NOMO-1 (cell line): ENCODE data around the gene SLC39A11.
"Not testable (repeated sequence)": the region's sequence is repeated elsewhere in the genome, so short reads cannot be mapped to it uniquely, and the experiment has no call there.

Experiments
- DNase-seq, 2 experiments: peaks; one replicate each; lab custom pipeline; 2025; ENCODE audit not compliant: unreplicated experiment in 2 of 2; lab: John Stamatoyannopoulos, UW

Gene SLC39A11

GRCh38 chr17:72852277-72852938, 240.1 kb downstream of the SLC39A11 start:
- no peak for DNase-seq

GRCh38 chr17:72850410-72851118, 241.9 kb downstream of the SLC39A11 start:
- no peak for DNase-seq

- DNase-seq: no peak
These were observed 246.1 kb downstream of the SLC39A11 start for GRCh38 chr17:72846399-72846798.

- DNase-seq: no peak
These were observed 248.9 kb downstream of the SLC39A11 start for GRCh38 chr17:72843591-72843990.

DNA sequence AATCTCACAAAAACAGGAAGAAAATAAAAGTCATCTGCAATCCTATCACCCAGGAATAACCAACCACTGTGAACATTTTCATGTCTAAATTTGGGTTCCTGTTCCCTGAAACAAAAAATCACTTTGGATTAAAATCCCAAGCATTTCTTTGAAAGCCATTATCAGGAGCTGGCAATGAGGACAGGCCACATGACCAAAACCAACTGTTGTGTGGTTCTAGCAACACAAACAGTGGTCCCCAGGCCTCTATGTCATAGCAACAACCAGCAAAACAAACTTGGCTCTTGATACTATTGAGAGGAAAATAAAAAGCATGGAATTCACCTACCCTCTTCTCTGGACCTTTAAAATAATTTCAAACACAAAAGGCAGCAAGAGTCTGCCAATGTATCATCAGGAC, 252.5 kb downstream of the SLC39A11 start:
- no peak for DNase-seq

DNA sequence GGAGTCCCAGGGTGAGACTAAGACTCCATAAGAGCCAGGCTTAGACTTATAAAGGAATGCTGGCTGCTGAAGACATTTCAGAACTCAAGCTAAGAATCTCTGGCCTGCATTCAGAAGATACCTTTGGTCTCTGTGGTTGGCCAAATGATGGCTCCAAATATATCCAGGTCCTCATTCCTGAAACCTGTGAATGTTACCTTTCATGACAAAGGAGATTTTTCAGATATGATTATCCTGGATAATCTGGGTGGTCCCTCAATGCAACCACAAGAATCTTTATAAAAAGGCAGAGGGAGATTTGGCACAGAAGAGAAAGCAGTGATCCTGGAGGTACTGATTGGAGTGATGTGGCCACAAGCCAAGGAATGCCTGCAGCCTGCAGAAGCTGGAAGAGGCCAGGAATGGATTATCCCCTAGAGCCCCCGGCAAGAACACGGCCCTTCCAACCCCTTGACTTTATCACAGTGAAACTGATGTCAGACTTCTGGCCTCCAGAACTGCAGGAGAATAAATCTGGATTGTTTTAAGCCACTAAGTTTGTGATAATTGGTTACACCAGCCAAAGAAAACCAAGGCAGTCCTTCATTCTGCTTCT, 253.3 kb downstream of the SLC39A11 start:
- DNase-seq: no peak

DNA sequence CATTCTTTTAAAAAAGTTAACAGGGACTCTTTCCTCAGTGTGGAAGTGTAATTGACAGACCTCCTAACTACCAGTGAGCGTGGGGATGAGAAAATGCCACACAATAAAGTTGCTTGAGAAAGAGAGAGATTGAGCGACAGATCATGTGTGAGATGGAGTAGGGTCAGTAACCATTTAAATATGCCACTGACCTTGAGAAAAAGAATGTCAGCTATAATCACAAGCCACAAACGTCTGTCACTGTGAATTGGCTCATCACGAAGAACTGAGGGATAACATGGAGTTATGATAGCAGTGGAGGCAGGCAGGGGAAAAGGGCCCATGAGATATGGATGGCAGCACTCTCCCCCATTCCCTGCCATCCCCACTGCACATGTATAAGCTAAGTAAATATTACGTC, 253.9 kb downstream of the SLC39A11 start:
- no peak for DNase-seq

DNA sequence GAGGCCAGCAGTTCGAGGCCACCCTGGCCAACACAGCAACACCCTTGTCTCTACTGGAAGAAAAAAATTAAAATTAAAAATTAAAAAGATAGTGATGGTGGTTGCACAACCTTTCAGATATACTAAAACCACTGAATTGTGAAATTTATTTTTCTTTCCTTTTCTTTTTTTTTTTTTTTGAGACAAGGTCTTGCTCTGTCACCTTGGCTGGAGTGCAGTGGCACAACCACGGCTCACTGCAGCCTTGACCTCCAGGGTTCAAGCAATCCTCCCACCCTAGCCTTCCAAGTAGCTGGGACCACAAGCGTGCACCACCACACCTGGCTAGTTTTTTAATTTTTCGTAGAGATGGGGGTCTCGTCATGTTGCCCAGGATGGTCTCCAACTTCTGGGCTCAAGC, 254.4 kb downstream of the SLC39A11 start:
- DNase-seq: no peak

- DNase-seq: no peak
These were observed 255.2 kb downstream of the SLC39A11 start for GRCh38 chr17:72837335-72837734.

DNA sequence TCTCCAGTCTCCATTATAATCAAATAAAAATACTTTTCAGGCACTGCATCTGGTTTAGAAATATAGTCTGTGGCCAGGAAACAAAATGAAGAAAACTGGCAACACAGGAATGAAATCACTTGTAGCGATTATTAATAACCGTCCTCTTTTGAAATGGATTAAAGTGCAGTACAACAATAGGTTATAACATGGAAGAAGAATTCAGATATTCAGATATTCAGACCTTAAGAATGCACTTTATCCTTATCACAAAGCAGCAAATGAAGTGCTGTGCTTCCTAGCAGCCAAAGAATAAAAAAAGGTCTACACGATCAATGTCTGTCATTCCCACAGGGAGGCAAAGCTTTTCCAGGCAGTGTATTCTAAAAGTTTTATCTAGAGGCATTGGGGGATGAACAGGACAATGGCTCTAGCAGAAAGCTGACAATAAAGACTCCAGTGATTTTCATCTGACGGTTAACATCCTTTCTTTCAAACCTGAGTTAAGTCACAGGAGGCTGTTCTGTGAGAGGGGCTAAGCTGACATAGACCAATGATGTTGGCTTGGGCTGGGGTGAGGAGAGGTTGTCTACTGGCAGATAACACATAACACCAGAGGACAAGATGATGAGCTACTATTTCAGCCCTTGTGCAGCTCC, 259.2 kb downstream of the SLC39A11 start:
- no peak for DNase-seq

DNA sequence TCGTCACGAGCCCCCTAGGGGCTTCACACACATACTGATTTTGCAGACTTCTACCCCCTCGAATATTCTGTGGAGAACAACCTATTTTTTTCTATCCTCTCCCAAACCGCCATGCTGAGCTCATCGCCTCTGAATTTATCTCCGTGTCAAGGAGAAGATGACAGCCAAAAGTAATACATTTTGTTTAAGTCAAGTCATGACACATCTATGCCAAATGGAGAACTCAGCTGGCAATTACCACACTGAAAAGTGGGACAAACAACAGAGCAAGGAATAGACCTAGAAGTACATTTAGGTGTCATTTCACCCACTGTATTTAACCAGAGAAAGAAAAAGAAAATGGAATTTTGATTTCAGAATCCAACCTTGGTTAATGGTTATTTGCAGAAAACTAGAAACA, 260.2 kb downstream of the SLC39A11 start:
- DNase-seq: no peak

- no peak for DNase-seq
These were observed 262.6 kb downstream of the SLC39A11 start for GRCh38 chr17:72829883-72830282.

- no peak for DNase-seq
These were observed 265.9 kb downstream of the SLC39A11 start for GRCh38 chr17:72826602-72827001.

DNA sequence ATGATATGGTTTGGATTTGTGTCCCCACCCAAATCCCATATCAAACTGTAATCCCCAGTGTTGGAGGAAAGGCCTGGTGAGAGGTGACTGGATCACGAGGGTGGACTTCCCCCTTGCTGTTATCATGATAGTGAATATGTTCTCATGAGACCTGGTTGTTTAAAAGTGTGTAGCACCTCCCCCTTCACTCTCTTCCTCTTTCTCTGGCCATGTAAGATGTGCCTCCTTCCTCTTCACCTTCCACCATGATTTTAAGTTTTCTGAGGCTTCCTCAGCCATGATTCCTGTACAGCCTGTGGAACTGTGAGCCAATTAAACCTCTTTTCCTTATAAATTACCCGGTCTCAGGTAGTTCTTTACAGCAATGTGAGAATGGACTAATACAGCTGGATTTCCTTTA, 266.4 kb downstream of the SLC39A11 start:
- not testable (repeated sequence) for DNase-seq

DNA sequence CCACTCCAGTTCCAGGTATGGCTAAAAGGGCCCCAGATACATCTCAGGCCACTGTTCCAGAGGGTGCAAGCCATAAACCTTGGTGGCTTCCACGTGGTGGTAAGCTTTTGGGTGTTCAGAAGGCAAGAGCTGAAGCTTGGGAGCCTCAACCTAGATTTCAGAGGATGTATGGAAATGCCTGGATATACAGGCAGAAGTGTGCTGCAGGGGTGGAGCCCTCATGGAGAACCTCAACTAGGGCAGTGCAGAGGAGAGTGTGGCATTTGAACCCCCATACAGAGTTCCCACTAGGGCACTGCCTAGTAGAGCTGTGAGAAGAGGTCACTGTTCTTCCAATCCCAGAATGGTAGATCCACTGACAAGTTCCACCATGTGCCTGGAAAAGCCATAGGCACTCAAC, 267.3 kb downstream of the SLC39A11 start:
- no peak for DNase-seq

DNA sequence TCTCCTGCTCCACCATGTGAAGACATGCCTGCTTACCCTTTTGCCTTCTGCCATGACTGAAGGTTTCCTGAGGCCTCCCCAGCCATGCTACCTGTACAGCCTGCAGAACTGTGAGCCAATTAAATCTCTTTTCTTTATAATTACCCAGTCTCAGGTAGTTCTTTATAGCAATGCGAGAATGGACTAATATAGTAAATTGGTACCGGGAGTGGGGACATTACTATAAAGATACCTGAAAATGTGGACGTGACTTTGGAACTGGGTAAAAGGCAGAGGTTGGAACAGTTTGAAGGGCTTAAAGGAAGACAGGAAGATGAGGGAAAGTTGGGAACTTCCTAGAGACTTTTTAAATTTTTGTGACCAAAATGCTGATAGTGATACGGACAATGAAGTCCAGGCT, 268.2 kb downstream of the SLC39A11 start:
- DNase-seq: not testable (repeated sequence)

GRCh38 chr17:72822358-72823023, 270.0 kb downstream of the SLC39A11 start:
- DNase-seq: no peak

DNA sequence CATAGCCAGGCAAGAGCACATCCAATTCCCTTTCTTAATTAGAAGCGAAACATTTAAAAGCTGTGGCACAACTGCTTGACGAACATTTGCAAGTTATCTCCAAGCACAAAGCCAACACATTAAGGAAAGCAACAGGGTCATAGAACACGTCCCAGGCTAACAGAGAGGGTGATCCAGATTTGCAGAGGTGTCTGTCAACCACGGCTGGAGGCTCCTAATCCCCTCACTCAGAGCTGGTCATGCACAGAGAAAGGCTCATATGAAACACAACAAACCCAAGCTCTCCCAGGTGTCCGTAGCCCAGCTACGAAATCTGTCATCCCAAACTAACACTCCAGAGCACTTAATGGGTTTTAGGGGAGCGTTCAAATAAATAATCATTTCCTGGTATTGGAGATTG, 276.1 kb downstream of the SLC39A11 start:
- DNase-seq: no peak

- DNase-seq: no peak
These were observed 279.0 kb downstream of the SLC39A11 start for GRCh38 chr17:72813481-72813880.

- no peak for DNase-seq
These were observed 279.7 kb downstream of the SLC39A11 start for GRCh38 chr17:72812823-72813222.
